Activated B cell treated with CpG ODN at 0.5 μM for 24 hours (primary cell): ENCODE results near the gene LYL1. TPM values are rescaled to one million over a fixed set of nuclear protein-coding genes. Genes with fewer than 3 reads are reported as not detected.

ENCODE experiments used
- ATAC-seq: fragments of 200-7000 bp; cut with Tn5 transposase; one replicate; pipeline ENCODE4 v1.10.0; 2021; ENCODE audit warnings: low read depth, mild to moderate bottlenecking, moderate library complexity
- CTCF ChIA-PET: fragments of 350-600 bp; sonication (Branson Sonifier 250); formaldehyde crosslinking; loops from one replicate; lab custom pipeline; 2021; ENCODE audit warnings: antibody characterized with exemption; lab: Charles Lee
- POLR2A ChIA-PET: fragments of 350-600 bp; sonication (Branson Sonifier 250); formaldehyde crosslinking; loops from one replicate; lab custom pipeline; 2021; ENCODE audit warnings: antibody characterized with exemption; lab: Charles Lee
- DNase-seq: peaks from one replicate; pipeline ENCODE4 v3.0.0; 2022
- H3K27ac Mint-ChIP-seq: one replicate; pipeline ENCODE4 v1.8.0; 2020; ENCODE audit warnings: mixed read lengths
- H3K27me3 Mint-ChIP-seq: one replicate; pipeline ENCODE4 v1.8.0; 2021; ENCODE audit warnings: mixed read lengths
- H3K36me3 Mint-ChIP-seq: one replicate; pipeline ENCODE4 v1.8.0; 2021; ENCODE audit warnings: low read depth, mixed read lengths
- H3K4me1 Mint-ChIP-seq: one replicate; pipeline ENCODE4 v1.8.0; 2021; ENCODE audit warnings: mixed read lengths
- H3K4me3 Mint-ChIP-seq: one replicate; pipeline ENCODE4 v1.8.0; 2020; ENCODE audit warnings: mild to moderate bottlenecking, mixed read lengths
- H3K9me3 Mint-ChIP-seq: one replicate; pipeline ENCODE4 v1.8.0; 2020; ENCODE audit warnings: mixed read lengths
- CTCF ChIP-seq: fragments of 200-600 bp; IDR thresholded peaks from one replicate; pipeline ENCODE4 v1.8.0; 2022; ENCODE audit warnings: antibody characterized with exemption, mild to moderate bottlenecking
- intact Hi-C: fragments of 100-400 bp; cut with micrococcal nuclease; formaldehyde crosslinking; loops from one replicate; pipeline ENCODE4 v1.15.1; 2024
- total RNA-seq: library from RNA; stranded (reverse); gene quantifications from 2 replicates; pipeline ENCODE4 v1.2.3, GENCODE V29; 2022

Gene LYL1
- total RNA-seq, 1 donor from 2014 or later = 74.8 TPM

GRCh38 chr19:13095934-13096927 is 6.4 kb downstream of the LYL1 start:
- Mint-ChIP-seq H3K36me3 (peaks cover 16% of the 10 kb centered on the region), H3K27me3 (no peaks in the 10 kb centered on the region), H3K4me3 (peak overlapping the region; percentile 89), H3K27ac (peak overlapping the region; percentile 95), H3K9me3 (no peaks in the 10 kb centered on the region), H3K4me1 (peaks cover 58% of the 10 kb centered on the region)
- POLR2A ChIA-PET = interaction anchor here (0.6 to 4.5 kb wide), 28 partner anchors 9 to 1498 kb away, joined by 3 to 125 read pairs (median 6); partner anchors contain the start of genes CALR, FARSA, IER2 and LYL1
- intact Hi-C loops = loop anchor here (2.0 kb wide), 1 partner anchor 205 kb away; the partner anchor contains the start of gene GCDH
- CTCF ChIA-PET = interaction anchor here (0.7 to 5.0 kb wide), 7 partner anchors 9 to 131 kb away, joined by 3 to 106 read pairs (median 27); no protein-coding TSS in a partner anchor
- DNase-seq (peak; percentile 41), ATAC-seq (peak; percentile 5)
- TF ChIP-seq CTCF = no peak

- ATAC-seq = peak; percentile 14
- H3K4me3 Mint-ChIP-seq = peak overlapping the region; percentile 89
- TF ChIP-seq CTCF = no peak
- H3K36me3 Mint-ChIP-seq = peaks cover 14% of the 10 kb centered on the region
- no peaks in the 10 kb centered on the region for H3K27me3 Mint-ChIP-seq
- CTCF ChIA-PET = interaction anchor here (0.7 to 5.0 kb wide), 8 partner anchors 10 to 130 kb away, joined by 3 to 106 read pairs (median 24); no protein-coding TSS in a partner anchor
- H3K27ac Mint-ChIP-seq = peak overlapping the region; percentile 95
- H3K9me3 Mint-ChIP-seq = no peaks in the 10 kb centered on the region
- POLR2A ChIA-PET = interaction anchor here (0.6 to 4.5 kb wide), 18 partner anchors 9 to 305 kb away, joined by 3 to 125 read pairs (median 10); partner anchors contain the start of genes CALR, FARSA, IER2 and LYL1
- intact Hi-C loops = loop anchor here (2.0 kb wide), 1 partner anchor 205 kb away; the partner anchor contains the start of gene GCDH
- DNase-seq = peak; percentile 58
- H3K4me1 Mint-ChIP-seq = peaks cover 51% of the 10 kb centered on the region
Observed at GRCh38 chr19:13095393-13095784, 7.3 kb downstream of the LYL1 start.

- peaks cover 9% of the 10 kb centered on the region for H3K36me3 Mint-ChIP-seq
- CTCF ChIA-PET = interaction anchor here (0.8 to 5.0 kb wide), 11 partner anchors 10 to 299 kb away, joined by 3 to 106 read pairs (median 9); partner anchors contain the start of gene RNASEH2A
- peak overlapping the region; percentile 95 for H3K27ac Mint-ChIP-seq
- H3K27me3 Mint-ChIP-seq = no peaks in the 10 kb centered on the region
- POLR2A ChIA-PET = interaction anchor here (0.8 to 4.5 kb wide), 20 partner anchors 10 to 210 kb away, joined by 3 to 125 read pairs (median 8); partner anchors contain the start of genes CALR, IER2, LYL1 and NACC1
- DNase-seq (peak; percentile 52), ATAC-seq (peak; percentile 12)
- H3K9me3 Mint-ChIP-seq = no peaks in the 10 kb centered on the region
- peaks cover 46% of the 10 kb centered on the region for H3K4me1 Mint-ChIP-seq
- TF ChIP-seq CTCF = no peak
- intact Hi-C loops = loop anchor here (1.0 to 2.0 kb wide), 4 partner anchors 9 to 204 kb away; partner anchors contain the start of gene GCDH
- H3K4me3 Mint-ChIP-seq = peak overlapping the region; percentile 89
Observed at GRCh38 chr19:13094771-13095392, 7.8 kb downstream of the LYL1 start.

GRCh38 chr19:13094106-13094504 is 8.6 kb downstream of the LYL1 start:
- TF ChIP-seq CTCF = no peak
- no peaks in the 10 kb centered on the region for H3K9me3 Mint-ChIP-seq
- POLR2A ChIA-PET = interaction anchor here (0.6 to 4.5 kb wide), 18 partner anchors 11 to 209 kb away, joined by 3 to 125 read pairs (median 7); partner anchors contain the start of genes IER2, LYL1, NACC1 and STX10
- H3K4me1 Mint-ChIP-seq = peaks cover 41% of the 10 kb centered on the region
- H3K27me3 Mint-ChIP-seq = no peaks in the 10 kb centered on the region
- intact Hi-C loops = loop anchor here (1.0 to 2.0 kb wide), 4 partner anchors 10 to 203 kb away; partner anchors contain the start of gene GCDH
- H3K27ac Mint-ChIP-seq = peak overlapping the region; percentile 95
- H3K36me3 Mint-ChIP-seq = peaks cover 7% of the 10 kb centered on the region
- CTCF ChIA-PET = interaction anchor here (0.6 to 5.0 kb wide), 22 partner anchors 11 to 334 kb away, joined by 3 to 106 read pairs (median 4); partner anchors contain the start of genes NFIX and RNASEH2A
- DNase-seq (peak; percentile 33), ATAC-seq (no peak)
- peak overlapping the region; percentile 29 for H3K4me3 Mint-ChIP-seq
